ENCODE data around the gene ABLIM2.
A peak's percentile ranks its signal among the peaks of the same experiment; 100 is the strongest.
"Not testable (repeated sequence)": the region's sequence is repeated elsewhere in the genome, so short reads cannot be mapped to it uniquely, and the experiment has no call there.

ABLIM2 gene

DNA sequence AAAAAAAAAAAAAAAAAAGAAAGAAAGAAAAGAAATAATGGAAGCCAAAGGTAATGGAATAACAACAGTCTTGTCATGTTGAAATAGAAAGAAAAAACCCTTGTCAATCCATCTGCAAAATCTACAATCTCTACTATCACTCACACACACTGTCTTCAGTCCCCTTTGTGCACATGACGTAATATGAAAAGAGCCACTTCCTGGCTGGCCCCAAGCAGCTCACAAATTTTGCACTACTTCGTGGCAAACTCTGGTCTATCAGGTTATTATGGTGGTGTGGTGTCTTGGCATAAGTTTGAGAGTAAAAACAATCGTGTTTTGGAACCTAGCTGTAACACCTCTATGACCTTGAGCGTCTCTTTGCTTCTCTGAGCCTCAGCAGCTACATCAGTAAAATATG lies 210.7 kb downstream of the ABLIM2 start:
- DNase-seq, result no peak

DNA sequence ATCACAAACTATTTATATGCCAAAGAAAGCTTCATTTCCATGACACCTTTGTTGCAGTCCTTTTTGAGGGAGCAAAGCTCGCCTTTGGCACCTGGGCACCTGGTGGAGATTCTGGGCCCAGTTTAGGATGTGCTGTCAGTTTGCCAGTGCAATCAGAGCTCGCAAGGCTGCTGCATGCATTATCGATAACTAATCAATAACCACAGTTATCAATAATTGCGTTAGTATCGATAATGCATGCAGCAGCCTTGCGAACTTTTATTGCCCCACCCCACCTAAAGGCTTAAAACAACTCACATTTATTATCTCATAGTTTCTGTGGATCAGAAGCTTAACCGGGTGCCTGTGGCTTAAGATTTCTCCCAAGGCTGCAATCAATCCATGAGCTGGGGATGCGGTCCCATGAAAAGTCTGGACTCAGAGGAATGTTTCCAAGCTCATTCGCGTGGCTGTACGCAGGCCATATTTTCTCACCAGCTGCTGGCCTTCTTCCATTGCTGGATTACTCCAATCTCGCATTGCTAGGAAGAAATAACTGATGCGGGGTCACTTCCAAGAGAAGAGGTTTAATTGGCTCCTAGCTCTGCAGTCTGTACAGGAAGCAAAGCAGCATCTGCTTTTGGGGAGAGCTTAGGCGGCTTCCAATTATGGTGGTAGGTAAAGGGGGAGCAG lies 212.8 kb downstream of the ABLIM2 start:
- no peak for DNase-seq

DNA sequence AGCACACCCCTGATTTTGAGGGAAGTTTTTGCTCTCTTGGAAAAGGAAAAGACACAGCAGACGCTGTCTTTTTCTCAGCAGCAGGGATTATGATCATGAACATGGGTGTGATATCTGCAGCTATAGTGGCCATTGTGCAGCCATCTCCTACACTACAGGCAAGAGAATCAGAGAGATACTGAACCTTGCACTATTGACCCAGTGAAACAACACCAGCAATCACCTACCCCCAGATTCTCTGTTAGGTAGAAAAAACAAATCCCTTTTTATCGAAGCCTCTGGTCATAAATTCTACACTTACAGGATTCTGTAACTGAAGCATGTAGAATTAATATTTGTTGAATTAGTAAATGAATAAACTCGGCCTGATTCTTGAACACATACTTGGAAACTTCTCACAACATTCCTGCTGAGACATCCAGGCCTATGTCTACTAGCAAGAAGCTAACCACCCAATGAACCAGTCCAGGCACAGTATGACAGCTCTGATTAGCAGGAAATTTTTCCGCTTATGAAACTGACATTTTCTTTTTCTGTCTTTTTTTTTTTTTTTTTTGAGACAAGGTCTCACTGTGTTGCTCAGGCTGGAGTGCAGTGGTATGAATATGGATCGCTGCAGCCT lies 213.9 kb downstream of the ABLIM2 start:
- DNase-seq, result no peak

DNA sequence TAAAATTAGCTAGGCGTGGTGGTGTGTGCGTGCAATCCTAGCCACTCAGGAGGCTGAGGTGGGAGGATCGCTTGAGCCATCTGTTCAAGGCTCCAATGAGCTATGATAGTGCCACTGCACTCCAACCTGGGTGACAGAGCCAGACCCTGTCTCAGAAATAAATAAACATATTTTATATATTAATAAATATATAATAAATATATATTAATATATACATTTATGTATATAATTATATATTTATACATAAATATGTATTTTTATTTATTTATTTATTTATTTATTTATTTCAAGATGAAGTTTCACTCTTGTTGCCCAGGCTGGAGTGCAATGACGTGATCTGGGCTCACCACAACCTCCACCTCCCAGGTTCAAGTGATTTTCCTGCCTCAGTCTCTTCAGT lies 214.9 kb downstream of the ABLIM2 start:
- DNase-seq, result not testable (repeated sequence)

DNA sequence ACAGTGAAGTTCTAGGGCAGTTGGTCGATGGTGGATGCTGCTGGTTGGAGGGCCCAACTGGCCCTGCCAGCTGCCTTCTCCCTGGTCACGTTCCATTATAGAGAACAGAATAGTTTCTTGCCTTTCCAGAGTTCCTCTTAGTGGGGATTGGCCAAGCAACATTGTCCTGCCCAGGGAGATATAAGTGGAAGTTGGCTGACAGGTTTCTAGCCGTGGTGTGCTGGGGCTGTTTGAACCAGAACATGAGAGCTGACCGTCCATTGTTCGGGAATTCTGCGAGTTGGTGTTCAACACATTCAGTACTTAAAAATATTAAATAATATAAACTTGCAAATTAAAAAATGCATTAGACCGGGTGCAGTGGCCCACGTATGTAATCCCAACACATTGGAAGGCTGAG lies 215.4 kb downstream of the ABLIM2 start:
- no peak for DNase-seq

DNA sequence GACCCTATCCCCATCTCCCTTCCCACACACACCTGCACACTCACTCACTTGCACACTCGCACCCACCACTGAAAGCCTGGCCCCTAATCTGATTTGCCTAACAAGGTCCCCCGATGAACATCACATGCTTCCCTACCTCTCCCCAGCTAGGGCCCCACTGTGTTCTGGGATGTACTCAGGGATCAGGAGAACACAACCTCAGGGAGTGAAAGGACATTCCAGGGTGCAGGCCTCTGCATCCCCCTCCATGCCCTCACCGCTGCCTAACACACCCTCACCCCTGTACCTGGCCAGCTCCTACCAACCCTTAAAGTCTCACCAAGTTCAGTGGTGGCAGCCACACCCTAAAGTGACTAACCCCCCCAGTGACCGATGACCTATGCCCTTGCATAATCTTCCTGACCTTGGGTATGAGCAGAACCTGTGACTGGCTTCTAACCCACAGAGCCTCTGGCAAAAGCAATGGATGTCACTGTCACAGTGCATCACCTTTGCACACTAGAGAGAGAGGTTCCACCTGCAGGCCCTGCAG lies 216.6 kb downstream of the ABLIM2 start:
- no peak for DNase-seq

DNA sequence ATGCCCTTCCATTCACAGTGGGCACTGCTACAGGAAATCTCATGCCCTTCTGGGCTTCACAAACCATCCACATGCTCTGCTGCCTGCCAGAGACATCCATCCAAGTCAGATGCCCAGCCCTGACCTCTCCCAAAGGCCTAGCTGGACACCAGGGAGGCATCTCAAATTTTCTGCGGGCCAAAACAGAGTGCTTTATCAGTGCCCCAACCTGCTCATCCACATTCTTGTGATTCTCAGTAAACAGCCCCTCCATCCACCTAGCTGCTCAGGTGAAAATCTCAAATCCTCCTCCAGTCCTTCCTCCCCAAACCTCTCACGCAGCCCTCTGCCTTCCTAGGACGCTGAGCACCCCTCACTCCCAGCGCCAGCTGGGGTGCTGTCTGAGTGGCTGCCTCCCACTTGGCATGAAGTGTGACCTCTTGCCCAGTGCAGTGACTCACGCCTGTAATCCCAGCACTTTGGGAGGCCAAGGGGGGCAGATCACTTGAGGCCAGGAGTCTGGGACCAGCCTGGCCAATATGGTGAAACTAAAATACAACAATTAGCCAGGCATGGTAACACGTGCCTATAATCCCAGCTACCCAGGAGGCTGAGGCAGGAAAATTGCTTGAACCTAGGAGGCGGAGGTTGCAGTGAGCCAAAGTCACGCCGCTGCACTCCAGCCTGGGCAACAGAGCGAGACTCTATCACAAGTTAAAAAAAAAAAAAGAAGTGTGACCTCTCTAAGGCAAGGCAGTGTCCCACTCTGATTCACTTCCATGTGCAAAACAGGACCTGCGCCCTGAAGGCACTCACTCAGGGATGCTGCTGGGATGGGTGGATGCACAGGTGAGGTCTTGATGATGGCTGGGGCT lies 217.3 kb downstream of the ABLIM2 start:
- peak; percentile 22 for DNase-seq

DNA sequence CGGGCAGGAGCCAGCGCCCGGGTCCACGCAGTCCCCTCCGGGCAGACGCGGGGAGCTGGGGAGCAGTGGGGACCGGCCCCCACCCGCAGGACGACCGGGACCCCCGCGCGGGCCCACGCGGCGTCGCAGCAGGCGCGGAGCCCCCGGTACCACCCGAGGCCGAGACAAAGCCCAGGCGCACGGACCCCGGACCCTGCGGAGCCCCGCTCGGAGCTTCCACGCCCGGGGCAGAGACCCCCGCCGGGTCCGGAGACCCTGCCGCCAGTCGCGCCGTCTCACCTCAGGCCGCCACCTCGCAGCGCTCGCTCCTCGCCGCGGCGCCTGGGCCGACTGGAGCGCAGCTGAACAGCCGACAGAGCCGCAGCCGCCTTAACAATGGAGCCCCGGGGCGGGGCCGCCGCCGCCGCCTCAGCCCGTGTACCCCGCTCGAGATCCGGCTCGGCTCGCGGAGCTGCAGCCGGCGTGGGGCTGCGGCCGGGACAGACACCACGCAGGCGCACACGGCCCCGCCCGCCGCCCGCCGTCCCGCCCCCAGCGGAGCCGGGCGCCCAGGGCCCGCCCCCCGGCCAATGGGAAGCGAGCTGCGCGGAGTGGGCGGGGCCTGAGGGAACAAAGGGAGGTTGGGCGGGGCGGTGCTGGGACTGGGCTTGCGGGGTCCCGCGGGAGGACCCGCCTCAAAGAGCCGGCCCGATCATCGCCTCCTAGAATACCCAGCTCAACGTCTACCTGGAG lies 219.1 kb downstream of the ABLIM2 start, which contains the start of gene AFAP1:
AFAP1 (minus strand) TSS at position 485 of the 732 bp plus-strand sequence. CDS start 67,783 bp downstream, outside the sequence.
- DNase-seq, result peak; percentile 46

DNA sequence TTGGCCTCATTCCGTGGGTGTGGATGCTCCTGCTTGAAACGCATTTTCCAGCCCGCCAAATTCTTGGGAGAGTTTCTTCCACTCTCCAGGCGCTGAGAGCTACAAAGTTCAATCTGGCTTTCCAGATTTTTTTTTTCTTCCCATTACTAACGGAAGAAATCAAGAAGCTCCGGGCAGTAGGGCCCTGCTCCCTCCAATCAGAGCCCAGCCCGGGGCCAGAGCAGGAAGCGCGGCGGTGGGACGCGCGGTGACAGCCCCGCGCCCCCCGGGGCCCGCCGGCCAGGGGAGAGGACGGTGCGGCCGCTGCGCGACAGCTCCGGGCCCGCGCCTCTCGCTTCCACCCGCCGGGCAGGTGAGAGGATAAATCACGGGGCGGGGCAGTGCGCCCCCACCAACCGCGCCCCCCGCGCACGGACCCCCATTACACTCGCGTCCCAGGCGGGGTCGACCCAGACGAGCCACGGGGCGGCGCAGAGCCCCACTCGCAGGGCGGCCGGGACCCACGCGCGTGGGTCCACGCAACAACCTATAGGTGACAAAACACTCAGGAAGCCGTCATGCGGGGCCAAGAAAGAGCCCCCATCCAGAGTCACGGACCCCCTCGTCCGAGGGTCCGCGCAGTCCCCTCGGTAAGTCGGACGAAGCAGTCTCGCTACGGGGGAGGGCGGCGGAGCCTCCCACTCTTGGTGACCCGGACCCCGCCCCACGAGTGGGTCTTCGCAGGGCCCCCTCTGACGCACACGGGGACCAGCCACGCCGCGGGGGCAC lies 219.8 kb downstream of the ABLIM2 start:
- DNase-seq, result no peak

DNA sequence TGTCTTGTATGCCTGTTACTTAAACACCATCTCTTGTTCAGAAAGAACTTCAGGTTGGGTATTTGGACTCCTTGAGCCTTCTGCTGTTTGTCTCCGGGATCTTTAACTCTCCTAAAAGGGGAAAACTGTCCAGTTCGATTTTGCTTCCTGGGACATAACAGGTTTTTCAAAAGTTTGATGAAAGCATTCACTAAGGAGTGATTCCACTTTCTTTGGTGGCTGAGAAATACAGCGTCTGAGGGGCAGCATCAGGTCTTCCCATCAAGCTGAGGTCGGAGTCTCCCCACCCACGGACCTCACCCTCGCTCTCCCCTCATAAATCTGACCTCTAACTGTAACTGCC lies 220.4 kb downstream of the ABLIM2 start:
- no peak for DNase-seq

DNA sequence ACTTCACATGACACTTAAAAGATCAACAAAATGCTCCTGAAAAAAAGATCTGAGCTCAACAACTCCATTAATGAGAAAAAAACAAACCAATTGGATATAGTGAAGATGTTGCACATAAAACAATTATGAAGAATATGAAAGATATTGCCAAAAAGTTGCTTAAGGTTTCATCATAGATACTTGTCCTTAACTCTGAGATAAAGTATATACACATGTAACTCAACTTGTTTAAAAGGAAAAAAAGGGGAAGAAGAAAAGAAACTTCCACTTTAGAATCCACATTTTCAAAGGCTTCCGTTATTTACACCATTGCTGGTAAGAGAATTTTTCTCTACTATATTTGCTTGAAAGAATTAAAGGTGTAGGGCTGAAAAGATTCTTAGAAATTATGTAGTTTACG lies 221.6 kb downstream of the ABLIM2 start:
- DNase-seq, result no peak

DNA sequence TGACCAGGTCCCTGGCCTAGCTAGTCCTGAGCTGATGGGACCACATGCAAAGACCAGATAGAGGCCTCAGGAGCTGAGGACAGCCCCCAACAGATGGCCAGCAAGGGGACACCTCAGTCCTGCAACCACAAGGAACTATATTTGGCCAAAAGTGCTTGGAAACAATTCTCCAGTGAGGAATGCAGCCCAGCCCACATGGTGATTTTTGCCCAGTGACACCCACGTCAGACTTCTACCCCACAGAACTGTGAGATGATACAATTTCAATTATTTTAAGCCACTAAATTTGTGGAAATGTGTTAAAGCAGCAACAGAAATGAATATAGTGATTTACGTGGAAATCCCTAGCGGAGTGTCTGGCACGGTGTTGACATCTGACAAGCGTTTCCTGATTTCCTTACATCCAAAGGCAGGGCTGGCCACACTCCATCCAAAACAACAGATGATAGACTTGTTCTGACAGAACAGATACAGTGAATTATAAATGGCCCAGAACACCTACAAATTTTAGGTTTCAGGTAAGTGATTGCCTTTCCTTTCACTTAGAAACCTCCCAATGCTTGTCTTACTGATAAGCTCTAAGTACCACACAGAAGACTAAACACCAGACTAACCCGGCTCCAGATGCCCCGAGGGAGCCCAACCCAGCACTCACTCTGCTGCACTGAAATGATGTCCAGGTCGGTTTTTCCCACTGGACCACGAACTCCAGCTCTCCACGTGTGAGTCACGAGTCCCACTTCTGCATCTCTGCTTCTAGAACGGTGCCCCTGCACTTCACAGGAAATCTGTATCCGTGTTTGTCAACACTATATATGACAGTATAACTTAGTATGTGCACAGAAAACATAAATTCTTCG lies 224.7 kb downstream of the ABLIM2 start:
- DNase-seq, result no peak

DNA sequence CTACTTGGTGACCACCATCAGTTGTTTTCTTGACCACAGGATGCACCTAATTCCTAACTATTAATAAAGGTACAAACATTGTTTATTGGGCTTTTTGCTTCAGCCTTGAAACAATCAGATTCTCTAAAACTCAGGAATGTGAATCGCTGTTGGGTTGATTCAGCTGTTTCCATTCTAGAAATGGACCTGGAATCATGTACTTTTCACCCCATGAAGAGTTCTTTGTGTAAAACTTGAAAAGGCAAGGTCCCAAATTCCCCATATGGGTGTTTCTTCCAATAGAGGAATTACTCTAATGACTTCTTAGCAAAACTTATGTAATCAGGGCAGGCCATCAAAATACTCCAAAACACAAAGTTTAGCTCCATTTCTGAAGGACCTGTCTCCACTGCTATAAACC lies 226.3 kb downstream of the ABLIM2 start:
- DNase-seq, result no peak

DNA sequence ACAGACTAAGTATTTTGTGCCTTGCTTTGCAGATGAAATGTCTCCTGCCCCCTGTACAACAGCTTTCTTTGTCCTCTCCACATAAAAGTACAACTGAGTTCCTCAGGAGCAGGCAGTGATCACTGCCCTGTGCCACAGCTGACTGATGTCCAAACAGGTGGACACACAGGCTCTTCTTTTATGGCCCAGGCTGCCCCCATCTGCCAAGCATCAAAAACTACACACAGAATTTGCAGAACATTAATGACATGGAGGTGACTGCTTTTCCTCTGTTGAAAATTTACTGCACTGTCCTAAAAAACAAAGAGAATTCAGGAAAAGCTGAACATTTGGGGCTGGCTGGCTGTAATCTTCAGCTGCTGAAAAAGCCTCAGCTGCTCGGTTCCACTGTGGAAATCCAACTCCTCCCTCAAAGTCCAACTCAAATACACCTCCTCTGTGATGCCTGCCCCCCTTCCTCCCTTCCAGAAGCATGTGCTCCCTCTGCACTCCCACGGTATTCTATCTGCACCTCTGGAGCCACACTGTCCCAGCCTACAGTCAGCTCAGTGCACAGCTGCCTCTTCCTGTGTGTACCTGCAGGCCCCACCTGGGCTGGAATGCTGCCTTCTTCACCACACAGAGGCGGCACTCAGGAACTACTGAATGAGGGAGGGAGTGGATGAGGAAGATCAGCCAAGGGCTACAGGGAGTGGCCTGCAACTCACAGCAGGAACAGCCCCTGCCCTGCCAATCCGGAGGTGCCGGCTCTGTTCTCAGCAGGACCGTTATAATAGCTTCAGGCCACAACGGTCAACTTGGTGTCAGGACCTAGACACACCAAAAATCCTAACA lies 229.3 kb downstream of the ABLIM2 start:
- no peak for DNase-seq

DNA sequence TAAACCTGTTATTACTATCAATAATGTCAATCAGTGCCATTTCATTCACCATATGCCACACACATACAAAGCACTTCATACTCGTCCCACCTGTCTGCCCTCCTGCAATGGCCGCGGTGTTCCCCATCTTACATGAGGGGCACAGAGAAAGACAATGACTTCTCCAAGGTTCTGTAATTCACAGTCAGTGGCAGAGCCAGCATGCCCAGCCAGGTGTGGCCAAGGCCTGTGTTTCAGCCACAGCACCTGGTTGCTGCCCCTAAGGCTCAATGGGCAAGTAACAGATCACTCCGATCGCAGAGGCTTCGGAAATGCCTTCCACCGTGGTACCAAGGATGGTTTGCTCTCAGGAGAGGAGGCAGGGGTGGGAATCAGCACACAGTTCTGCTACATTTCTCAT lies 229.9 kb downstream of the ABLIM2 start:
- DNase-seq, result no peak

DNA sequence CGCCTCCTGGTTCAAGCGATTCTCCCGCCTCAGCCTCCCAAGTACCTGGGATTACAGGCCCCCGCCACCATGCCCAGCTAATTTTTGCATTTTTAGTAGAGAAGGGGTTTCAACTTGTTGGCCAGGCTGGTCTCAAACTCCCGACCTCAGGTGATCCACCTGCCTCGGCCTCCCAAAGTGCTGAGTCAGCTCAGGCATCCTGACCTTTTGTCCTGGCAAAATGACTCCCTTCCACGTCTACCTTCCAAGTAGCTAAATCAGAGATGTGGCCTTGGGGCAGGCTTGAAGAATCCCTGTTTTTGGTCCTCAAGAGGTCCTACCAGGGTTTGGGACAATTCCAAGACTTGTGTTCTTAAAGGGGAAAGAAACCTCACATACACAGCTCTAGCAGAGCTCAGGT lies 231.8 kb downstream of the ABLIM2 start:
- DNase-seq, result no peak

DNA sequence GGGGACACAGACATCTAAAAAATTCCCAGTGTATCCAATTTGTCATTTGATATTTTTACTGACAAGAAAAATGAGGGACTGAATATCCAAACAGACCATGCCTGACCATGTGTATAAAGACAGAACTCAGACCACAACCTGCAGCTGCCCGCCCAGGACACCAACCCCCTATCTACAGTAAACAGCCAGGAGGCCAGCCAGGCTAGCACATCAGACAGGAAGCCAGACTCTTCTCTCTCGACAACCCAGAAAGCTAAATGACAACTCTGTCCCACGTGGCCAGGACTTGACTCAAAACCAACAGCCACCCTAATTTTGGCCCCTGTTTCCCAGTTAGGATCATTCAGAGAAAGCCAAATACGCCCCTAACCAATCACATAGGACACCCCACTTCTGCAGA lies 234.0 kb downstream of the ABLIM2 start:
- DNase-seq, result no peak

DNA sequence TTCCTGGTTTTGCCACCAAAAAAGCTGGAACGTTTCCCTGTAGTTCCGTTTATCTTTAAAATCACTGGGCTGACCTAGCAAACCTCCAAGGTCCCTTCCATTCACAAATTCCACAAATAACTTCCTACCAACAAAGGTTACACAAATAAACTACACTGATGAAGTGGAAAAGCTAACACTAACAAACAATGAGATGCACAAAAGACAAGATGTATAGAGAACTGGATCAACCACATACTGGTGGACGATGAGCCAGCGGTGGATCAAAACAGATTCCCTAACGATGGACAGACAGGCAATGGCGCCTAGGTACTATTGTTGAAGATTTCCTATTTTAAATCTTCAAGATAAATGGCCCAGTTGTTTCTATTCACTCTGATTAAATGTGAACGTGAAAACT lies 234.4 kb downstream of the ABLIM2 start:
- no peak for DNase-seq

DNA sequence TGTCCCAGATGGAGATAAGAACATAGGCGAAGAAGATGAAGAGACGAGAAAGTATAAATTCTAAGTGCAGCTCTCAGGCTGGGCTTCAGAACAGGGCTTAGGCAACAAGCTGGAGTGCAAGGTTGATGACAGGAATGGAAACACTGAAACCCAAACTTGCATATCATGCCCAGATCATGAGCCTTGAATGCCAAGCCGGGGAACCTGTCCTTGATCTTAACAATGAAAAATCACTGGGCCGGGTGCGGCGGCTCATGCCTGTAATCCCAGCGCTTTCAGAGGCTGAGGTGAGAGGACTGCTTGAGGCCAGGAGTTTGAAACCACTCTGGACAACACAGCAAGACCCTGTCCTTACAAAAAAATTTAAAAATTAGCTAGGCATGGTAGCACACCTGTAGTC lies 236.1 kb downstream of the ABLIM2 start:
- no peak for DNase-seq

DNA sequence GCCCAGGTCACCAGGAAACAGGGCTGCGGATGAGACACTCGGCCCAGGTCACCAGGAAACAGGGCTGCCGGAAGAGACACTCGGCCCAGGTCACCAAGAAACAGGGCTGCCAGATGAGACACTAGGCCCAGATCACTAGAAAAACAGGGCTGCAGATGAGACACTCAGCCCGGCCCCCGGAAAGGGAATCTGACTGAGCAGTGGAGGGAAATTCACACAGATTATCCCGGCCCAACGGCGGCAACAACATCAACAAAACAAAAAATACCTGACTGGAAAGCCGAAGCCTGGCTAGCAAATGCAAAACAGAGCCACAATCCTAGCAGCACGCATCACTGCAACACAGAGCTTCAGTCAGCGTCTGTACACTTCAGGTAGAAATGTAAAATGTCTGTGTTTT lies 239.6 kb downstream of the ABLIM2 start:
- DNase-seq, result no peak
